Measurements from ENCODE around the gene ZNF747. TPM values are rescaled to one million over a fixed set of nuclear protein-coding genes. Genes with fewer than 3 reads are reported as not detected.
"Not testable (repeated sequence)": the region's sequence is repeated elsewhere in the genome, so short reads cannot be mapped to it uniquely, and the experiment has no call there.

Gene ZNF747
- total RNA-seq, 2 experiments from 2014 or later = 10.6 to 10.7 TPM

GRCh38 chr16:30555315-30556124 lies 20.9 kb upstream of the ZNF747 start:
- CTCF ChIA-PET = interaction anchor here (1.2 to 4.0 kb wide), 2 partner anchors 20 to 21 kb away, joined by 6 to 90 read pairs; partner anchors contain the start of gene ZNF747

GRCh38 chr16:30554557-30555314 lies 20.1 kb upstream of the ZNF747 start:
- H3K36me3 Mint-ChIP-seq (ENCODE audit: low read depth) = peaks cover 38% of the 10 kb centered on the region
- no peak overlapping the region for H3K27ac Mint-ChIP-seq
- H3K4me3 Mint-ChIP-seq = no peak overlapping the region
- POLR2A ChIA-PET = interaction anchor here (0.8 to 2.5 kb wide), 5 partner anchors 16 to 30 kb away, joined by 3 to 22 read pairs (median 3); partner anchors contain the start of genes ZNF688 and ZNF747
- DNase-seq = no peak
- no peaks in the 10 kb centered on the region for H3K27me3 Mint-ChIP-seq
- no peaks in the 10 kb centered on the region for H3K9me3 Mint-ChIP-seq
- peaks cover 65% of the 10 kb centered on the region for H3K4me1 Mint-ChIP-seq
- CTCF ChIA-PET = interaction anchor here (1.2 kb wide), 1 partner anchor 20 kb away, joined by 6 read pairs; the partner anchor contains the start of gene ZNF747

More at GRCh38 chr16:30555315-30556124, 20.9 kb upstream of the ZNF747 start:
- Mint-ChIP-seq H3K4me1 (peaks cover 65% of the 10 kb centered on the region), H3K9me3 (no peaks in the 10 kb centered on the region), H3K36me3 (ENCODE audit: low read depth) (peaks cover 38% of the 10 kb centered on the region), H3K4me3 (peak overlapping the region; percentile 59), H3K27me3 (no peaks in the 10 kb centered on the region), H3K27ac (peak overlapping the region; percentile 40)
- no peak for DNase-seq
- POLR2A ChIA-PET = interaction anchor here (1.5 to 2.5 kb wide), 3 partner anchors 10 to 20 kb away, joined by 5 to 22 read pairs (median 7); partner anchors contain the start of genes ZNF688 and ZNF747

- H3K4me3 Mint-ChIP-seq = no peak overlapping the region
- POLR2A ChIA-PET = interaction anchor here (1.9 to 4.9 kb wide), 3 partner anchors 8 to 19 kb away, joined by 5 to 96 read pairs (median 22); partner anchors contain the start of gene ZNF747
- H3K4me1 Mint-ChIP-seq = peaks cover 60% of the 10 kb centered on the region
- peak overlapping the region; percentile 98 for H3K27ac Mint-ChIP-seq
- H3K27me3 Mint-ChIP-seq = no peaks in the 10 kb centered on the region
- peaks cover 38% of the 10 kb centered on the region for H3K36me3 Mint-ChIP-seq (ENCODE audit: low read depth)
- DNase-seq = no peak
- CTCF ChIA-PET = interaction anchor here (3.4 kb wide), 1 partner anchor 18 kb away, joined by 28 read pairs; the partner anchor contains the start of gene ZNF747
- H3K9me3 Mint-ChIP-seq = no peaks in the 10 kb centered on the region
Measured at GRCh38 chr16:30553393-30553899, 18.8 kb upstream of the ZNF747 start.

GRCh38 chr16:30552956-30553355 lies 18.3 kb upstream of the ZNF747 start:
- CTCF ChIA-PET = interaction anchor here (3.4 kb wide), 1 partner anchor 17 kb away, joined by 28 read pairs; the partner anchor contains the start of gene ZNF747
- Mint-ChIP-seq H3K4me3 (no peak overlapping the region), H3K4me1 (peaks cover 59% of the 10 kb centered on the region), H3K27ac (peak overlapping the region; percentile 98), H3K9me3 (no peaks in the 10 kb centered on the region), H3K36me3 (ENCODE audit: low read depth) (peaks cover 38% of the 10 kb centered on the region), H3K27me3 (no peaks in the 10 kb centered on the region)
- DNase-seq = no peak
- POLR2A ChIA-PET = interaction anchor here (0.6 to 4.9 kb wide), 4 partner anchors 8 to 1647 kb away, joined by 3 to 96 read pairs (median 4); partner anchors contain the start of gene ZNF747

- H3K4me1 Mint-ChIP-seq = peaks cover 57% of the 10 kb centered on the region
- H3K27me3 Mint-ChIP-seq = no peaks in the 10 kb centered on the region
- H3K4me3 Mint-ChIP-seq = peak overlapping the region; percentile 58
- CTCF ChIA-PET = interaction anchor here (0.7 to 3.4 kb wide), 11 partner anchors 16 to 291 kb away, joined by 3 to 28 read pairs (median 3); partner anchors contain the start of genes DCTPP1, ITGAL and ZNF747
- POLR2A ChIA-PET = interaction anchor here (0.6 to 4.9 kb wide), 16 partner anchors 9 to 81 kb away, joined by 3 to 96 read pairs (median 4); partner anchors contain the start of genes ZNF688, ZNF747 and ZNF785
- peak overlapping the region; percentile 98 for H3K27ac Mint-ChIP-seq
- DNase-seq = peak; percentile 78
- no peaks in the 10 kb centered on the region for H3K9me3 Mint-ChIP-seq
- H3K36me3 Mint-ChIP-seq (ENCODE audit: low read depth) = peaks cover 33% of the 10 kb centered on the region
Measured at GRCh38 chr16:30551781-30552180, 17.1 kb upstream of the ZNF747 start.

- H3K27me3 Mint-ChIP-seq = no peaks in the 10 kb centered on the region
- no peaks in the 10 kb centered on the region for H3K9me3 Mint-ChIP-seq
- peaks cover 12% of the 10 kb centered on the region for H3K36me3 Mint-ChIP-seq (ENCODE audit: low read depth)
- POLR2A ChIA-PET = interaction anchor here (1.1 to 4.9 kb wide), 2 partner anchors 9 to 14 kb away, joined by 3 to 96 read pairs; partner anchors contain the start of gene ZNF747
- no peak for DNase-seq
- H3K4me3 Mint-ChIP-seq = no peak overlapping the region
- peaks cover 36% of the 10 kb centered on the region for H3K4me1 Mint-ChIP-seq
- no peak overlapping the region for H3K27ac Mint-ChIP-seq
- CTCF ChIA-PET = interaction anchor here (1.6 to 2.0 kb wide), 2 partner anchors 13 to 89 kb away, joined by 3 to 9 read pairs; no protein-coding TSS in a partner anchor
Measured at GRCh38 chr16:30548416-30549253, 14.0 kb upstream of the ZNF747 start.

- no peak for DNase-seq
- ChIA-PET POLR2A (interaction anchor here (1.4 kb wide), 1 partner anchor 11 kb away, joined by 8 read pairs; no protein-coding TSS in a partner anchor), CTCF (interaction anchor here (0.9 kb wide), 1 partner anchor 11 kb away, joined by 3 read pairs; the partner anchor contains the start of gene ZNF747)
- H3K4me3 Mint-ChIP-seq = no peak overlapping the region
- peaks cover 11% of the 10 kb centered on the region for H3K4me1 Mint-ChIP-seq
- no peaks in the 10 kb centered on the region for H3K27me3 Mint-ChIP-seq
- H3K9me3 Mint-ChIP-seq = no peaks in the 10 kb centered on the region
- no peaks in the 10 kb centered on the region for H3K36me3 Mint-ChIP-seq (ENCODE audit: low read depth)
- no peak overlapping the region for H3K27ac Mint-ChIP-seq
Measured at GRCh38 chr16:30546115-30546514, 11.5 kb upstream of the ZNF747 start.

- H3K9me3 Mint-ChIP-seq = no peaks in the 10 kb centered on the region
- H3K36me3 Mint-ChIP-seq (ENCODE audit: low read depth) = peaks cover under 1% of the 10 kb centered on the region
- H3K27me3 Mint-ChIP-seq = no peaks in the 10 kb centered on the region
- ChIA-PET CTCF (interaction anchor here (1.0 to 1.8 kb wide), 3 partner anchors 8 to 86 kb away, joined by 3 to 6 read pairs (median 3); partner anchors contain the start of gene ZNF747), POLR2A (interaction anchor here (1.2 to 2.1 kb wide), 3 partner anchors 8 to 15 kb away, joined by 3 to 12 read pairs (median 3); partner anchors contain the start of genes ZNF747 and ZNF764)
- H3K4me1 Mint-ChIP-seq = peaks cover 2% of the 10 kb centered on the region
- no peak overlapping the region for H3K27ac Mint-ChIP-seq
- no peak for DNase-seq
- no peak overlapping the region for H3K4me3 Mint-ChIP-seq
Measured at GRCh38 chr16:30543067-30543466, 8.4 kb upstream of the ZNF747 start.

GRCh38 chr16:30541502-30542329 lies 7.1 kb upstream of the ZNF747 start:
- DNase-seq = no peak
- POLR2A ChIA-PET = interaction anchor here (1.0 kb wide), 1 partner anchor 9 kb away, joined by 4 read pairs; no protein-coding TSS in a partner anchor
- no peaks in the 10 kb centered on the region for H3K9me3 Mint-ChIP-seq
- no peak overlapping the region for H3K27ac Mint-ChIP-seq
- peaks cover 12% of the 10 kb centered on the region for H3K4me1 Mint-ChIP-seq
- H3K36me3 Mint-ChIP-seq (ENCODE audit: low read depth) = peaks cover 8% of the 10 kb centered on the region
- CTCF ChIA-PET = interaction anchor here (1.2 kb wide), 1 partner anchor 44 kb away, joined by 4 read pairs; the partner anchor contains the start of gene ZNF785
- H3K27me3 Mint-ChIP-seq = no peaks in the 10 kb centered on the region
- no peak overlapping the region for H3K4me3 Mint-ChIP-seq

- H3K9me3 Mint-ChIP-seq, DNase-seq, H3K27ac Mint-ChIP-seq, CTCF ChIA-PET, H3K4me3 Mint-ChIP-seq, H3K27me3 Mint-ChIP-seq: not testable (repeated sequence)
- H3K36me3 Mint-ChIP-seq (ENCODE audit: low read depth) = peaks cover 11% of the 10 kb centered on the region
- peaks cover 19% of the 10 kb centered on the region for H3K4me1 Mint-ChIP-seq
- POLR2A ChIA-PET = interaction anchor here (1.0 kb wide), 1 partner anchor 10 kb away, joined by 4 read pairs; no protein-coding TSS in a partner anchor
Measured at GRCh38 chr16:30540916-30541464, 6.3 kb upstream of the ZNF747 start.
